ENCODE results near the gene HGD.

The HGD gene

DNA sequence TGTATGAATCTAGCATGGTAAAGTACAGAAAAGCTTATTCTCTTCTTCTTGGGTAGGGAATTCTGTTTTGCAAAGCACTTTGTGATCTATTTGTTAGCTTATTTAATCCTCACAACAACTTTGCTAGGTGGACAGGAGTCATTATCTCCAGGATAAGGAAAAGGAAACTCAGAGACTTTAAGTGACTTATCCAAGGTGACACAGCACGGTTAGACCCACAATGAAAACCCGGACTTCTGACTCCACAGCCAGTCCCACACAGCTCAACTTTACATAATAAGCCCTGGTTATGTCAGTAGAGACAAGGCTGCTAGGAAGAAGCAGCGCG is 86.3 kb downstream of the HGD start:
- TF ChIP-seq, protein P1, sequence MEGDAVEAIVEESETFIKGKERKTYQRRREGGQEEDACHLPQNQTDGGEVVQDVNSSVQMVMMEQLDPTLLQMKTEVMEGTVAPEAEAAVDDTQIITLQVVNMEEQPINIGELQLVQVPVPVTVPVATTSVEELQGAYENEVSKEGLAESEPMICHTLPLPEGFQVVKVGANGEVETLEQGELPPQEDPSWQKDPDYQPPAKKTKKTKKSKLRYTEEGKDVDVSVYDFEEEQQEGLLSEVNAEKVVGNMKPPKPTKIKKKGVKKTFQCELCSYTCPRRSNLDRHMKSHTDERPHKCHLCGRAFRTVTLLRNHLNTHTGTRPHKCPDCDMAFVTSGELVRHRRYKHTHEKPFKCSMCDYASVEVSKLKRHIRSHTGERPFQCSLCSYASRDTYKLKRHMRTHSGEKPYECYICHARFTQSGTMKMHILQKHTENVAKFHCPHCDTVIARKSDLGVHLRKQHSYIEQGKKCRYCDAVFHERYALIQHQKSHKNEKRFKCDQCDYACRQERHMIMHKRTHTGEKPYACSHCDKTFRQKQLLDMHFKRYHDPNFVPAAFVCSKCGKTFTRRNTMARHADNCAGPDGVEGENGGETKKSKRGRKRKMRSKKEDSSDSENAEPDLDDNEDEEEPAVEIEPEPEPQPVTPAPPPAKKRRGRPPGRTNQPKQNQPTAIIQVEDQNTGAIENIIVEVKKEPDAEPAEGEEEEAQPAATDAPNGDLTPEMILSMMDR (IDR thresholded peaks at IDR 0.05): no peak

DNA sequence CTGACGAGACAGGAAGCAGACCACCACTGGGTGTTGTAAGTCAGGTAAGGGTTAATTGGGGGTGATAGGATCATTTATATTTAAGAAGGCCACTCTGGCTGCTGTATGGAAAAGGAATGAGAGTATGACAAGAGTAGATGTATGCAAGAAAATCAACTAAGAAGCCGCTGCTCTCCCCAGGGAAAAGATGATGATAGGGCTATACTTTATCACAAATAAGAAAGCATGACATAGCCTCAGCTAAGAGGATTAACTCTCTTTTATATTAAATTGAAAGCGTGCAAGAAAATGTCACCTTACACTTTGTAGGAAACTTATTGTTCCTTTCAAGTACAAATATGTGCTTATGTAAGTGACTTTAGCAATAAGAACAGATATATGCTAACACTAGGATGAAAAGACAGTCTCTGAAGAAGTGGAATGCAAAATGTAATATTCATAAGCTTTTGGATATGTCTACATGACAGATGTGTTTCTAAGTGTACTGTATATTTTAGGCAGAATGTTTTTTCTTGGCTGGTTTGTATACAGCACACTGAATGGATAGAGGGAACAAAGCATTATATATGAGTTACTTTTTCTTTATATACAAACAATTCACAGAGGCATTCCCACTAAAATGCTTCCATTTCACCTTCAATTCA is 94.6 kb downstream of the HGD start:
- TF ChIP-seq, protein P1 (IDR thresholded peaks at IDR 0.05): no peak

Measured in LNCAP (cell line).